ENCODE measurements around the gene SUSD2.

The SUSD2 gene

GRCh38 chr22:24160546-24160945 is 20.7 kb upstream of the SUSD2 start:
- TF ChIP-seq, protein P1, sequence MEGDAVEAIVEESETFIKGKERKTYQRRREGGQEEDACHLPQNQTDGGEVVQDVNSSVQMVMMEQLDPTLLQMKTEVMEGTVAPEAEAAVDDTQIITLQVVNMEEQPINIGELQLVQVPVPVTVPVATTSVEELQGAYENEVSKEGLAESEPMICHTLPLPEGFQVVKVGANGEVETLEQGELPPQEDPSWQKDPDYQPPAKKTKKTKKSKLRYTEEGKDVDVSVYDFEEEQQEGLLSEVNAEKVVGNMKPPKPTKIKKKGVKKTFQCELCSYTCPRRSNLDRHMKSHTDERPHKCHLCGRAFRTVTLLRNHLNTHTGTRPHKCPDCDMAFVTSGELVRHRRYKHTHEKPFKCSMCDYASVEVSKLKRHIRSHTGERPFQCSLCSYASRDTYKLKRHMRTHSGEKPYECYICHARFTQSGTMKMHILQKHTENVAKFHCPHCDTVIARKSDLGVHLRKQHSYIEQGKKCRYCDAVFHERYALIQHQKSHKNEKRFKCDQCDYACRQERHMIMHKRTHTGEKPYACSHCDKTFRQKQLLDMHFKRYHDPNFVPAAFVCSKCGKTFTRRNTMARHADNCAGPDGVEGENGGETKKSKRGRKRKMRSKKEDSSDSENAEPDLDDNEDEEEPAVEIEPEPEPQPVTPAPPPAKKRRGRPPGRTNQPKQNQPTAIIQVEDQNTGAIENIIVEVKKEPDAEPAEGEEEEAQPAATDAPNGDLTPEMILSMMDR (conservative IDR thresholded peaks at IDR 0.05; ENCODE audit: low read length), result no peak
- no peak for DNase-seq (ENCODE audit: low read depth)
- no peak overlapping the region for H3K4me3 ChIP-seq (ENCODE audit: low read length)

DNA sequence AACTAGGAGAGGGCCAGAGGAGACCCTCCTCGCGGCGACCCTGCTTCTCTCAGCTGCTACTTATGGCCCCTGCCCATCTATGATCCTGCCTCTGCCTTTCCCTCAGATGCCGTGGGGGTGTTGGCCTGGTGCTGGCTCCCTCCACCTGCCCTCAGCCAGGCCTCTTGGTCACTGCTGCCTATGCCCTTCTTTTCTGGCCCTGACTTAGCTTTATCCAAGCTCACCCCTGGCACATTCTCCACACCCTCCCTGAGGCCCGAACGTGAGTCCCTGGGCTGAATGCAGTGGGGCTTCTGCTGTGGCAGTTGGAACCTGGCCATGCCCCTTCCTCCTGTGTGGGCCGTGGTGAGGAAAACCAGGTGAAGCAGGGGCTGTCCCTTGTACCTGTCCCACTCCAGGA is 19.8 kb upstream of the SUSD2 start:
- no peak overlapping the region for H3K4me3 ChIP-seq (ENCODE audit: low read length)
- TF ChIP-seq, protein P1 (conservative IDR thresholded peaks at IDR 0.05; ENCODE audit: low read length), result no peak
- no peak for DNase-seq (ENCODE audit: low read depth)

- no peak overlapping the region for H3K4me3 ChIP-seq (ENCODE audit: low read length)
- DNase-seq (ENCODE audit: low read depth), result no peak
- TF ChIP-seq, protein P1 (conservative IDR thresholded peaks at IDR 0.05; ENCODE audit: low read length), result no peak
Observed at GRCh38 chr22:24161909-24162308, 19.4 kb upstream of the SUSD2 start.

- no peak overlapping the region for H3K4me3 ChIP-seq (ENCODE audit: low read length)
- TF ChIP-seq, protein P1 (conservative IDR thresholded peaks at IDR 0.05; ENCODE audit: low read length), result no peak
- no peak for DNase-seq (ENCODE audit: low read depth)
Observed at GRCh38 chr22:24162436-24162835, 18.9 kb upstream of the SUSD2 start.

GRCh38 chr22:24164243-24164642 is 17.0 kb upstream of the SUSD2 start:
- TF ChIP-seq, protein P1 (conservative IDR thresholded peaks at IDR 0.05; ENCODE audit: low read length), result no peak

DNA sequence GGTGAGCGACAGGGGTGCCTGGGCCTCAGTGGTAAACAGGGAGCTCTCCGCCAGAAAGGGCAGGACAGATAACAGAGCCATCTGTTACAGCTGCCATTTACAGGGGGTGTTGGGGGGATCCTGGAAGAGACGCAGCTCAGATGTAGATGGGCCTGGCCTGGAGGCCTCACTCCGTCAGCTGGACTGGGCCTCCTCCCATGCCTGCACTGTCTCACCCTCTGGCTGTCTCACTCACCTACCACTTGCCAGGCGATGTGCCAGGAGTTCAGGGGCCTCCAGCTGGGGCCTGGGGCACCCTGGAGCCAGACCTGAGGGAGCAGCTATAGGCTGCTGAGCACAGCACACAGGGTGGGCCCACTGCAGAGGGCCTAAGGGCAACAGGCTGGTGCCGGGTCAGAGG is 16.3 kb upstream of the SUSD2 start:
- no peak for DNase-seq (ENCODE audit: low read depth)
- TF ChIP-seq, protein P1 (conservative IDR thresholded peaks at IDR 0.05; ENCODE audit: low read length), result no peak
- H3K4me3 ChIP-seq (ENCODE audit: low read length), result no peak overlapping the region

More at GRCh38 chr22:24164243-24164642, 17.0 kb upstream of the SUSD2 start:
- DNase-seq (ENCODE audit: low read depth), result no peak
- H3K4me3 ChIP-seq (ENCODE audit: low read length), result no peak overlapping the region

DNA sequence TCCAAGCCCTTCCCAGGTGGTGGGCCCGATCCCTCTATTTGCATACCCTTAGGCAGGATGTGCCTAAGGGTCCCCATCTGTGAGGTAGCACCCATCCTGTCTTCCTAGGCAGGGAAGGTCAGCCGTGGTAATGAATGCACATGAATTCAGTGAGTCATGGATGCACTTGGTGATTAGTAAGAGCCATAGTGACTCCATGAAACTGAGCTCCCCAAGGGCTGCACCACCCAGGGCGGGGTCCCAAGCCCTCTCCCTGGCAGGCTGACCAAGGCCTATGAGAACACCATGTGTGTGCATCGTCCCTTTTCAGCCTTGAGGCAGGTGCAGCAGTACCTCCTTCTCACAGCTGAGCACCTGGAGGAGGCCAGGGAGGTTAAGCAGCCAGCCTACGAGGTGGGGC is 15.6 kb upstream of the SUSD2 start:
- no peak overlapping the region for H3K4me3 ChIP-seq (ENCODE audit: low read length)
- TF ChIP-seq, protein P1 (conservative IDR thresholded peaks at IDR 0.05; ENCODE audit: low read length), result no peak
- no peak for DNase-seq (ENCODE audit: low read depth)

Data from AG10803 (cell line).